ENCODE data around the gene SNX21.
A peak's percentile ranks its signal among the peaks of the same experiment; 100 is the strongest.
"Not testable (repeated sequence)": the region's sequence is repeated elsewhere in the genome, so short reads cannot be mapped to it uniquely, and the experiment has no call there.

The SNX21 gene

GRCh38 chr20:45822857-45823256 lies 10.7 kb upstream of the SNX21 start:
- DNase-seq (ENCODE audit: low read depth in 2 of 2) = no peak

DNA sequence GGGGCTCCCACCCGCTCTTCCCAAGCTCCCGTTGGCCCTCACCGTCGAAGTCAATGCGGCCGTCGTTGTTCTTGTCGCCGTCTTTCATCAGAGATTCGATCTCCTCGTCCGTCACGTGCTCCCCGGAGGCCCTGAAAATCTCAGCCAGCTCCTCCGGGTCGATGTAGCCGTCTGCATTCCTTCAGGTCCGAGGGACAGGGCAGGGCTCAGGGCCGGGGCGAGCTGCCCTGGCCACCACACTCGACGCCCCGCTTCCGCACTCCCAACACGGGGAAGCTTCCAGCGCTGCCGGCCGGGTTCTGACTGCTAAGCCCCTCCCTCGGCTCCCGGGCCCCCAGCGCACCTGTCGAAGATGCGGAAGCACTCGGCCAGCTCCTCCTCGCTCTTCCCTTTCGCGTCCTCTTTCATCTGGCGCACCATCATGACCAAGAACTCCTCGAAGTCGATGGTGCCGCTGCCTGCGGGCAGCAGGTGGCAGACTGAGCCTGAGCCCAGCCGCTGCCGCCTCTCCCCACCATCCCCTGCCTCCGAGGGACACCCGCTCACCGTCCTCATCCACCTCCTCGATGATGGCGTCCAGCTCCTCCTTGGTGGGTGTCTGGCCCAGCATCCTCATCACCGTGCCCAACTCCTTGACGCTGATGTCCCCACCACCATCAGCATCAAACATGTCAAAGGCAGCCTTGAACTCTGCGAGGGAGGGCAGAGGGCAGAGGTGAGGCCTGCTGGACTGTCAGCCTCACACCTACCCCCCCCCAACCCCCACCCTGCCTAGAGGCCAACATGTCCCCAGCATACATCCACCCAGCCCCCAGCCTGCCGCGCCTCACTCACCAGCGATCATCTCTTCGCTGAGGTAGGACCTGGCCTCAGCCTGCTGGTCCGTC lies 9.4 kb upstream of the SNX21 start:
- peak in 1 of 2 donors; percentile 38 for DNase-seq (ENCODE audit: low read depth in 2 of 2)

DNA sequence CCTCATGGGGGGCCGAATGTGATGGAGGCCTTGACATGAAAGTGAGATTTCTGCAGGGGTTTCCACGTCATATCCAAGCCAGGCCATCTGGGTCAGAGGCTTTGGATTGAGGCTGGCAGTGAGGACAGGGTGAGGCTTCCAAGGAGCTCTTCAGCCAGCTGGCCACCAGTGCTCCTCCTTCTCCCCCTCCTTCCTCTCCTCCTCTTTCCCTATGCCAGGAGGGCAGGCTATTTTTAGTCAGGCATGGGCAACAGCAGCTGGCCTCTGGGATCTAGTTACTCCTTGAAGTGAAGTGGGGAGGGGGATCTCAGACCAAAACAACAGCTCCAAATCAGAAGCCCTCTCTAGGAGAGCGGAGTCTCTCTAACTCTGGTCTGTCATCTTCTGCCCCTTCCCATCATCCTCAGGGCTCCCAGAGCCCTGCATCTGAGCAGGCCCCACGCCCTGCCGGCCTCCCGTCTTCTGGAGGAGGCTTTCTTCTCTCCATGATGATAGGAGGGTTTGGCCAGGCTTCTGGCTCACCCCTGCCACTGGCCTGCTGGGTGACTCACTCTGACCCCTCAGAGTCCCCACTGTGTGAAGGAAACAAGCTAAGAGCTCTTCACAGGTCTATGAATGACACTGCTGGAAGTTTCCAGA lies 7.1 kb upstream of the SNX21 start:
- no peak for DNase-seq (ENCODE audit: low read depth in 2 of 2)

DNA sequence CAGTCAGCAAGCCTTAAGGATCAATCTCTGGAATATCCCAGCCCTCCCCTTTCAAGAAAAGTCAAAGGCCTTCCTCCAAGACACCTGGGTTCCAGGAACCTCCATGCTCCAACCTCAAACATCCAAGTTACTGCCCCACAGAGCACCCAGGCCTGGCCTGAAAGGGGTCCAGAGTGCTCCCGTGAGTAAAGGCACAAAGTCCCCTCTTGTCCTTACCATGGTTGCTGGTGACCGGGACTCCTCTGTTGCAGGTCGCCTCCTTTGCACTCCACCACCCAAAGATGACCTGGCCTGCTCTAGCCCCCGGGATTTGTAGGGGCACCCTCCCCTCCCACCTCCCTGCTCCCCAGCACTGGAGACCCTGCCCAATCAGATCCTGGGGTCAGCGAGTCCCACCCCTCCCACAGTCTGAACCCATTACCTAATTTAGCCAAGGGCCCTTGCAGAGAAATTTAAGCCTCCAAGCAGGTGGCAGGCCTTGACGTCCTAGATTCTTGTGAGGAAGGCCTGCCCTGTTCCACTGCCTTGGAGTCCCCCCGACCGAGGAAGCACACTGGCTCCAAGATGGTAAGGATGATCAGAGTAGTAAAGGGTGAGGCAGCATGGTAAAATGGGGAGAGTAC lies 6.5 kb upstream of the SNX21 start, which contains the start of gene TNNC2:
Gene TNNC2 (minus strand): TSS at position 283 of the 623 bp plus-strand sequence. CDS start 64 bp downstream, at position 219.
- DNase-seq (ENCODE audit: low read depth in 2 of 2) = no peak

- DNase-seq (ENCODE audit: low read depth in 2 of 2) = no peak
Measured at GRCh38 chr20:45827712-45828111, 5.9 kb upstream of the SNX21 start.

DNA sequence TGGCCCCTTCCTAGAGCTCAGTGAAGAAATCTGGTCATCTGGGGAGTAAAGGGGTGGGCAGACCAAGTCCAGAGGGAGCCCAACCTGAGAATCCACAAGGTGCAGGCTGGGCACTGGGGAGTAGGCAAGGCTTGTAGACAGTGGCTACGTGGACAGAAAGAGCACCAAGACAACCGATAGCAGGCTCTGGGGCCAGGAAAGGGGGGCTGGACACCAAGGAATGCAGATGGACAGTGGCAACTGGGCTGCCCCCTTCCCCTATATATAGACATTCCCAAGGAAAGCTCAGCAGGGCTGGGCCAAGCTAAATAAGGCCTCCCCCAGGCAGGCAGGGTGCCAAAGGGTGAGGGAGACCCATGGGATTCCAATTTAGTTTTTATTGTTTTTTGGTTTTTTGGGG lies 5.0 kb upstream of the SNX21 start:
- DNase-seq (ENCODE audit: low read depth in 2 of 2) = no peak

DNA sequence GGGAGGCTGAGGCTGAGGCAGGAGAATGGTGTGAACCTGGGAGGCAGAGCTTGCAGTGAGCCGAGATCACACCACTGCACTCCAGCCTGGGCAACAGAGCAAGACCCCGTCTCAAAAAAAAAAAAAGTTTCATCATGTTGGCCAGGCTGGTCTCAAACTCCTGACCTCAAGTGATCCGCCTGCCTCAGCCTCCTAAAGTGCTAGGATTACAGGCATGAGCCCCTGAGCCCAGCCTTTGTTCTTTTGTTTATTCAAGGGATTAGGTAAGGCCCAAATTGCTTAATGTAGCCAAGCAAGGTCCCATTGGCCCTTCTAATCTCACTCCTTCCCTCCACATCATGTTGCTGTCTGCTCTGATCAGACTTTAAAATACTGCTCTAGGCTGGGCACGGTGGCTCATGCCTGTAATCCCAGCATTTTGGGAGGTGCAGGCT lies 3.9 kb upstream of the SNX21 start:
- not testable (repeated sequence) for DNase-seq (ENCODE audit: low read depth in 2 of 2)

GRCh38 chr20:45832619-45833018 lies 980 bp upstream of the SNX21 start:
- no peak for DNase-seq (ENCODE audit: low read depth in 2 of 2)

- no peak for DNase-seq (ENCODE audit: low read depth in 2 of 2)
Measured at GRCh38 chr20:45833883-45834796, 541 bp downstream of the SNX21 start.

DNA sequence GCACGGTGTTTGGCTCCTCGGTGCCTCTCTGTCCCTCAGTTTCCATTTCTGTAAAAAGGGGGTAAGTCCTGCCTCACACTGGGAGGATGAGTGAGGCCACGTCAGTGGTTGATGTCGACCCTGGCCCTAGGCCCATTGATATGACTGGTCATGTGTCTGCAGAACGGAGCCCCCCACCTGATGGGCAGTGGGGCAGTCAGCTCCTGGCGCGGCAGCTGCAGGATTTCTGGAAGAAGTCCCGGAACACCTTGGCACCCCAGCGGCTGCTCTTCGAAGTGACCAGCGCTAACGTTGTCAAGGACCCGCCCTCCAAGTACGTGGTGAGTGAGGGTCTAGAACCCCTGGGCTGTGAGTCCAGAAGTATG lies 1.2 kb downstream of the SNX21 start:
- no peak for DNase-seq (ENCODE audit: low read depth in 2 of 2)

GRCh38 chr20:45835329-45835765 lies 1.7 kb downstream of the SNX21 start:
- no peak for DNase-seq (ENCODE audit: low read depth in 2 of 2)

DNA sequence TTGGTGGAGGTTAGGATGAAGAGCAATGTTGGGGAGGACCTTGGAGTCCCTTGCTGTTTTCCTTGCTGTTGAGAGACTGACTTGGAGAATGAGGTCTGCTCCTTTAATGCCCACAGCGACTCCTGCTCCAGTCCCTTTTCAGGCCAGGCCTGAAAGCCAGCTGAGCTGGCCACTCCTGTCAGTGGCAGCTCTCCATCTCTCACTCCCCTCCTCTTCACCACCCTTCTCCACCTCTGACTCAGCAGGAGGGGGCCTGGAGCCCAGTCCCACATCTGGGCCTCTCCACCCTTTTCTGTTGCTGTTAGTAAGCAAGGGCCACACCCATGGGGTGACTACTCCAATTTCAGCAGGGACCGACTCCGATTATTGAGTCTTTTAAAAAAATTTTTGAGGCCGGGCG lies 2.2 kb downstream of the SNX21 start:
- no peak for DNase-seq (ENCODE audit: low read depth in 2 of 2)

DNA sequence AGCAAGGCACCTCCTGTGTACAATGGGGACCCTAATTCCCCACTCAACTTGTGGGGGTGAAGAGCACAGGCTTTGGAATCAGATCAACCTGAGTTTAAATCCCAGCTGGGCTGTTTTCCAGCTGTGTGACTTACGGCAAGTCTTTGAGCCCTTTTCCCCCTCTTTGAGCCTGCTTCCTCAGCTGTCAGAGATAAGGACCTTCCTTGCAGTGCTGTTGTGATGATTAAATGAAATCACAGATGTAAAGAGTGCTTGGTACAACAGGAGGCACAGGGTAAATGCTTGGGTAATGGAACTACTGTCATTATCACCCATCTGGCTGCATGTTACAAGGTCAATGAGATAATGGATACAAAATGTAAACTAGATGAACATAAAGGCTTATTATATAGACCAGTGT lies 3.2 kb downstream of the SNX21 start:
- no peak for DNase-seq (ENCODE audit: low read depth in 2 of 2)

GRCh38 chr20:45840700-45841198 lies 7.2 kb downstream of the SNX21 start:
- DNase-seq (ENCODE audit: low read depth in 2 of 2) = no peak

DNA sequence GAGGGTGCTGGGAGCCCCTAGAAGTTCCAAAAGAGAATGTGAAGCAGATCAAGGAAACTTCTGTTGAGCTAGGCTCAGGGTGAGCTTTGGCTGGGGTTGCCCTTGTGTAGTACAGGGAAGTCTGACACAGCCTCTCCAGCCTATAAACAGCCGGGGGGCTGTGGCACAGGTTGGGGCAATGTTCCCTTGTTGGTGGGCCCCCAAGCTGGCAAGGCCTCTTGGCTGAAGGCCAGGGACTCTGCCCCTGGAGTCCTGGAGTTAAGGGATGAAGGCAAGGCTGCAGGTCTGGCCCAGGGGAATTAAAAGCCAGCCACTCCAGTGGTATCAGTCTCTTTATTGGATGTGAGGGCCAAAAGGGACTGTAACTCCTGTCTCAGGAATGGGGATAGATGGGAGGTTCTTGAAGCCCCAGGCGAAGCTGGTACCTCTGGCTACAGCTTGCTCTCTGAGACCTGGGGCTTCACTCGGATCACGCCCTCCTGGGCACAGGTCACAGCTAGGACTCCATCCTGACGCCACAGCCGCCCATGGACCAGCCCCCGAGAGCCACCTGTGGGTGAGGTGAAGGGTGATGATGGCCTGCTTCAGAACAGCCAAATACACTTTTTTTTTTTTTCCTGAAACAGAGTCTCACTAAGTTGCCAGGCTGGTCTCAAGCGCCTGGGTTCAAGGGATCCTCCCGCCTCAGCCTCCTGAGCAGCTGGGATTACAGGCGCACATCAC lies 8.0 kb downstream of the SNX21 start:
- no peak for DNase-seq (ENCODE audit: low read depth in 2 of 2)

- DNase-seq (ENCODE audit: low read depth in 2 of 2) = no peak
Measured at GRCh38 chr20:45842169-45842812, 8.7 kb downstream of the SNX21 start.

DNA sequence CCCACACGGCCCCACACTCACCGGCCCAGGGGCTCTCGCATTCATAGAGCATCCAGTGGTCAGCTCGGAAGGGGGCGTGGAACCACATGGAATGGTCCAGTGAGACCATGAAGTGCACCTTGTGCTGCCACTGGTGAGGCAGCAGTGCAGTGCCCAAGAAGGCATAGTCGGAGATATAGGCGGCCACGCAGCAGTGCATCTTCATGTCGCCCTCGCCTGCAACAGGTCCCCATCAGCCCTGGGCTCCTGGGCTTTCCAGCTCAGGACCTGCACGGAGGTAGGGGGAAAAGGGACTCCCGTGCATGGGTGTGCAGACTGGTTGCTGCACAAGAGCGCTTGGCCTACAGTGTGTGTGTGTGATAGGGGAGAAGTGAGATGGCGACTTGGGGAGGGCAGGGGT lies 9.9 kb downstream of the SNX21 start:
- DNase-seq (ENCODE audit: low read depth in 2 of 2) = no peak

- DNase-seq (ENCODE audit: low read depth in 2 of 2) = no peak
Measured at GRCh38 chr20:45845452-45845851, 11.9 kb downstream of the SNX21 start.

DNA sequence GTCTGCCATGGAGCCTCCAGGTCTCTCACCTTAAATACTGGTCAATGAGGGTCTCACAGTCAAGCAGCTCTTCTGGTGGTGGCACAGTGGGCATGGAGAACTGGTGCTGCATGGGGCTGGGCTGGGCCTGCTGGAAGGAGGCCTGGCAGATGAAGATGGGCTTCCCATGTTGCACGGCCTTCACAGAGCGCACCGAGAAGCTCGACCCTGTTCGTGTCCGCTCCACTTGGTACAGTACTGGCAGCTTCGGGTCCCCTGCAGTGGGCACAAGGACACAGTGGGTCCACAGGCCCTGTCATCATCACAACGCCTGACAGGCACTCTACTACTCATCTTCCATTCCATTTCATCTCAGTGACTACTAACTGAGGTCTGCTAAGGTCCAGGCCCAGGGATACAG lies 14.8 kb downstream of the SNX21 start:
- no peak for DNase-seq (ENCODE audit: low read depth in 2 of 2)

DNA sequence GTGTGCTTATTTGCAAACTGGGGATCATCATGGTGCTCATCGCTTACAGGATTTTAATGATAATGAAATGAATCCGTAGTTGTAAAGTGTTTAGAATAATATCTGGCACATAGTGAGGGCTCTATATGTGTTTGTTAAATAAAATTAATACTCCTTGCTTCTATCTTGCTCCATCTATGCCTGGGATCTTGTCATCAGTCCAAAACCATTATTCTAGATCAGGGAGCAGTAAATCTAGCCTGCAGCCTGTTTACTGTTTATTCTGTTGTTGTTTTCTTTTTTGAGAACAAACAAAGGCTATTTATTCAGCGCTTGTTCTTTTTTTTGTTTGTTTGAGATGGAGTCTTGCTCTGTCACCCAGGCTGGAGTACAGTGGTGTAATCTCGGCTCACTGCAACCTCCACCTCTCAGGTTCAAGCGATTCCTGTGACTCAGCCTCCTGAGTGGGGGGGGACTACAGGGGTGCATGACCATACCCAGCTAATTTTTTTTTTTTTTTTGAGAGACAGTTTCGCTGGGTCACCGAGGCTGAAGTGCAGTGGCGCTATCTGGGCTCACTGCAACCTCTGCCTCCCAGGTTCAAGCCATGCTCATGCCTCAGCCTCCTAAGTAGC lies 15.5 kb downstream of the SNX21 start:
- no peak for DNase-seq (ENCODE audit: low read depth in 2 of 2)

Data from stimulated activated CD8-positive, alpha-beta memory T cell treated with anti-CD3 and anti-CD28 coated beads, Interleukin-2, amount 100 ng/mL, for 48 hours (primary cell).